Upper lobe of right lung (tissue), 1 donor: Measurements from ENCODE around the gene ZNF705A. TPM values are rescaled to one million over a fixed set of nuclear protein-coding genes. Genes with fewer than 3 reads are reported as not detected.

Source experiments
- total RNA-seq: library from RNA; stranded (reverse); fragmentation: NEBNext Ultra II Directional; extraction: Animal tissue kit (Norgen Biotek cat#: 25700); gene quantifications from one replicate; pipeline ENCODE4 v1.2.1, GENCODE V29; 2021
- donor health status: DM: no; HTN: yes; CAD: no; lungs with severe emphysema.

ZNF705A gene
- total RNA-seq, 1 donor from 2014 or later: not detected

Other genes starting within 250 kb of the ZNF705A start
- 153 TPM for gene SLC2A3, start 220.8 kb upstream of the ZNF705A start, total RNA-seq
- gene FOXJ2, start 124.3 kb upstream of the ZNF705A start, total RNA-seq: 20.3 TPM
- 45.0 TPM for gene C3AR1, start 90.7 kb upstream of the ZNF705A start, total RNA-seq
- 36.7 TPM for gene NECAP1, start 74.7 kb upstream of the ZNF705A start, total RNA-seq
- 8.3 TPM for gene CLEC4A, start 33.4 kb upstream of the ZNF705A start, total RNA-seq
- gene FAM90A1, start 70.6 kb downstream of the ZNF705A start, total RNA-seq: 0.43 TPM